ENCODE data around the gene CYP3A7.
"Not testable (repeated sequence)": the region's sequence is repeated elsewhere in the genome, so short reads cannot be mapped to it uniquely, and the experiment has no call there.

Gene CYP3A7

DNA sequence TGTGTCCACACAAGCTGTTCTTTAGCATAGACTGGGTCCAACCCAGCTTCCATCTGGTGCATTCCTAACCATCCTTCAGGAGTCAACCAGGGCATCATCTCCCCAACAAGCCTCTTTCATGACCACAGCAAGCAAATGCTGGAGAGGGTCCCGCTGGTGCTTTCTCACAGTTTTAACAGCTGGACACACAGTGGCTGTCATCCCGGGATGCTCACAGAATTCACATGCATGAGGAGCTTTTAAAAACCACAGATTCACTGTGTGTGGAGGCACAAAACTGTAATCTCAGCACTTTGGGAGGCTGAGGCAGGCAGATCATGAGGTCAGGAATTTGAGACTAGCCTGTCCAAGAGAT is 6.4 kb upstream of the CYP3A7 start:
- no peak for DNase-seq (ENCODE audit: low spot score)

DNA sequence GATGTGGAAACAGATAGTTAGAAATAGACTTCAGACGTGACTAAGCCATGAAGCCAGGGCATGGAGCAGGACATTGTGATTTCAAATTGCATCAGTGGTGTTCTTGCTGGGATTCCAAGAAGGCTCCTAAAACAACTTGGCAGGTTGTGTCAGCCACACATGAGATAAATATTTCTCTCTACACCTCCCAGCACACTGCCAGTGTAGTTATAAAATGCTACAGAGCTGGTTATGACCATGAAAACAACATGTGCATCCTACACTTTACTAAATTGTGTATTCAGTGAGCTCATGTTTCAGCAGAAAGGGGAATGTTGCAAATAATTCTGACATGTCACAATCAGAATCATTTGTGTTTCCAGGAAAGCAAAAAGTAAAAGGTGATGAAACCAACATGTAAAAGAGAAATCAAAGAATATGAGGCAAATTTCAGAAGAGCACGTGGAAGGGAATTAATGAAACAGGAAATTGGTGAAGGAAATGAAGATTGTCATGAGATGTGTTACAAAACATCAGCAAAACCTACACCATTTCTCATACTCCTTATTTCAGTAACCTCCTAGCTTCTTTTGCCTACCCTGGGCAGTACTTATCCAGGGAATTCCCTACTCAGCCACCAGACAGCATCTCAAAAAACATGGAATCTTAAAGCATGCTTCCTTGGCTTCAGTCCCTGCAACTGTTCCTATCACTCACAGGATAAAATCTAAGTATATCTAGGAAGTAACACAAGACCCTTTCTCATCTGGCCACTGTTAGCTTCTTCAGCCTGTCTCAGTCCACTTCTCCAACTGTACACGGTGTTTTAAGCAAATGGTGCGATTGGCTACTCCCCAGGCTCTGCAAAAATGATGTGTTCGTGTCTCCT is 5.8 kb upstream of the CYP3A7 start:
- DNase-seq (ENCODE audit: low spot score) = no peak

DNA sequence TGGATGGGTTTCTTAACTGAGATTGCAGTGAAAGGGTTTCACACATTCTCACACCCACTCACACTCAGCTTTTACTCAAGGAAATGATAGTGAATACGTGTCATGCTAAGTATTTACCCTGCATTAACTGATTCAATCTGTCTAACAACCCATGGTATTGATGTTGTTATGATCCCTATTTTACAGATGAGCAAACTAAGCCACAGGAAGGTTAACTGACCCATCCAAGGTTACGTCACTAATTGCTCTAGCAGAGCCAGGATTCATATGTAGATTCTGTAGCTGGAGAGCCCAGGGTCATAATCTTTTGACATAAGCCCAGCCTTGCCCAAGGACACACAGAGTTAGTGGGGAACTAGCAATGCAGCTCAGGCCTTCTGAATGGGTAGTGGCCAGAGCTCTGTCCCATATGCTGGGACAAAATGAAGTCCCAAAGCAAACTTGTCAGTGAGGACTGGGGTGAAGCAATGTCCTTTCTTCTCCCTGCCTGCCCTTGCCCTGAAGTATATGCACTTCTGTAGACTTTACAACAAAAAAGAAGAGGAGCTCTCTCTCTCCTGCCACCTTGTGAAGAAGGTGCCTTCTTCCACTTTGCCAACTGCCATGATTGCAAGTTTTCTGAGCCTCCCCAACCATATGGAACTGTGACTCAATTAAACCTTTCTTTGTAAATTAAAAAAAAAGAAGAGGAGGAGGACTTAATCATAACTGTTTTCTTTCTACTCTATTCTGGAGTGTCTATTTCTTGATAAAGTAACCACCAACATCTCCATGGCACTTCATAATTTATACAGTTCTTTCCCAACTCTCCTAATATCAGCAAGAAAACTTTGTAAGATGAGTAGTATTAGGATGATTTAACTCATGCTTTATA is 4.9 kb upstream of the CYP3A7 start:
- DNase-seq (ENCODE audit: low spot score) = no peak

DNA sequence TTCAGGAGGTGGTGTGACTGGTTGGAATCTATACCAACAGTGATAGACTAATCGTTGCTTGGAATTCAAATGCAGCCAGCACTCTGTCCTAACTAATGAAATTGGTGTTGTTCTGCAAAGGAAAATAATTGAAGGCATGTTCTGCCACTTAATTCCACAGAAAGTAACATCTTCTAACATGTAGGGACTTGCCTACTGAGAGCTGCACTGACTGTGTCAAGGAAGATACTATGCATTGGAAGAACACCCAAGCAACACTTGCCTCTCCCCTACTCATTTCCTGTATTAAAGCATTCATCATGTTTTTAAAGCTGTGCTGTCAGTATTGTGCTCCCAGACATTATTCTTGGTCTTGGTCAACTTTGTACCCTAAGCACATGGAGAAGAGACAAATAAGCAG is 2.7 kb upstream of the CYP3A7 start:
- DNase-seq (ENCODE audit: low spot score) = no peak

DNA sequence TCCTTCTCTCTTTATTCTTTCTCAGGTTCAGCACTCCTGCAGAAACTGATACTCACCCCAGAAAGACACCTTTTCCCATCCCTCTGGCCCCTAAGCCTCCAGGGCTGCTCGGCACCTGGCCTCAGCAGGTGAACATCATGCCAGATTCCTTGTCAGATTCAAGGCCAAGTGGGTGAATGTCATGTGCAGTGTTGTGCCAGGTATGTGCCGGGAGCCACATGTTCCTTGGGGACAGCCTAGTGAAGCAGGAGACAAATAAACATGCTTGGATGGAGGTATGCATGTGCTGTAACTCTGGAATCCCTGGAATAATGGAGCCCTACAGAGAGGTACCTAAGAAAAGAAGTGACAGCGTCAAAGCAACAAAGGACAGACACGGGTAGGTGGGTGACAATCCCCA is 1.7 kb upstream of the CYP3A7 start:
- DNase-seq (ENCODE audit: low spot score) = not testable (repeated sequence)

DNA sequence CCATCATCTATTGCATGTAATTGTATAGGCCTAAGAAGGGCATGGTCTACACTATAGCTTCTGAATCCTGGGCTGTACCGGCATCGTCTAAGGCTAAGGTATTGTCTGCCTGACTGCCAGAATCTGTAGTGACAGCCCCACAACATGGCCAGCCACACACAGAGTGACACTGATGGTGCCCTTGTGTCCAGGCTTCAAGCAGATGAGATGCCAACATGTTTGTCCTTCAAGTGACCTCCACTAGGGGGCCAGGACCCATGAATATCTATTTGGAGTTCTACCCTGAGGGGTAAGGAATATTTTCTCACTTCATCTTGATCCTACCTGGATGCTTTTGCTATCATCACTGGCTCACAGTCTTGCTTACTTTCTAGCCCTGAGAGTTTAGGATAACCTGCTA is 1.5 kb downstream of the CYP3A7 start:
- no peak for DNase-seq (ENCODE audit: low spot score)

DNA sequence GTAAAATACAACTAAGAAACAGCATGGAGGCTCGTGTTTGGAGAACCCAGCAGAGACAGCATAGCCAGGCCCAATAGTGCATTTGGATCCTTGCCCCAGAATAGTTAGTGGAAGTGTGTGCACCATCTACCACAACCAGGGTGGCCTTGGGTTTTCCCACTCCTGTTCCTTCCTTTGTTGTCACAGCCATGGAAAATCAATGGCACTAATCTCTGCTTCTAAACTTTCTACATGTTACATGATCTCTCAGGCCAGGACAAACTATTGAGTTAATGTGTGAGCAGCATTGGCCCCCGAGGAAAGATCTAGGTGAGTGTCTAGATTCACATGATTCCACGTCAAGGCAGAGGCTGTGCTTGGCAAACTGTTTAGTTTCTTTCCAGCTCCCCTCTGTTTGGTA is 2.0 kb downstream of the CYP3A7 start:
- DNase-seq (ENCODE audit: low spot score) = no peak

DNA sequence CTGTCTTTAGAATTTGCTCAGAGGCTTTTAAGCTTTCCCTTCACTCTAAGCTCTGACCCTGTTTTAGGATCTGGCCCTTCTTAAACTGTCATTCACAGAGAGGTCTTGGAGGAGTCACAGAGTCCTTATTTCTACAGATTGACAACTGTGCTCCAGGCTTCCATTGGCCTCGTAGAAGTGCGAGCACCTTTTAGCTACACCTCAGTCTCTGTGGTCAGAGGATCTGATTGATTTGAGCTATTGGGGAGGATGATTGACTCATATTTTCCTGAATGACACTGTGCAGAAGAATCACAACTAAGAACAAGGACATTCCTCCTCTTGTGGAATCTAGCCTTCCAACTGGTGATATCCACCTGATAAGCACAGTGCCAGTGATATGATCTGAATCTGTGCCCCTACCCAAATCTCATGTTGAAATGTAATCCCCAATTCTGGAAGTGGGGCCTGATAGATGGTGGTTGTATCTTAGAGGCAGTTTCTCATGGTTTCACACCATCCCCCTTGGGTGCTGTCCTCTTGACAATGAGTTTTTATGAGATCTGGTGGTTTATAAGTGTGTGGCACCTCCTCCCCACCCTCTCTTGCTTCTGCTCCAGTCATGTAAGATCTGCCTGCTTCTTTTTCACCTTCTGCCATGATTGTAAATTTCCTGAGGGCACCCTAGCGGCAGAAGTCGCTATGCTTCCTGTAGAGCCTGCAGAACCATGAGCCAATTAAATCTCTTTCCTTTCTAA is 3.2 kb downstream of the CYP3A7 start:
- no peak for DNase-seq (ENCODE audit: low spot score)

DNA sequence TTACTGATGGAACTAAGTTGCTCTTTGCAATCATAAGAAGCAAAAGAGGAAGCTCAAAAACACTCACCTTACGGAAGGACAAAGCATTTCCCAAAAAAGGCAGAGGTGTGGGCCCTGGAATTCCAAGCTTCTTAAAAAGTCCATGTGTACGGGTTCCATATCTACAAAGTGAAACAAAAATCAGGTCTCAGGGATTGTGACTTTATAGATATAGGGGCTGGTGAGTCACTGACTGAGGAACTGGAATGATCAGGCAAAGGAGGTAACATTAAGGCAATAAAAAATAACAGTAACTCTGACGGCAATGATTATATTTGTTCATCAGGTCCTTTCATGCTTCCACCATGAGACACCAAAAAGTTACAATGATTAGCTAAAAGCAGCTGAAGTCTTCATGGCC is 4.0 kb downstream of the CYP3A7 start:
- DNase-seq (ENCODE audit: low spot score) = no peak

DNA sequence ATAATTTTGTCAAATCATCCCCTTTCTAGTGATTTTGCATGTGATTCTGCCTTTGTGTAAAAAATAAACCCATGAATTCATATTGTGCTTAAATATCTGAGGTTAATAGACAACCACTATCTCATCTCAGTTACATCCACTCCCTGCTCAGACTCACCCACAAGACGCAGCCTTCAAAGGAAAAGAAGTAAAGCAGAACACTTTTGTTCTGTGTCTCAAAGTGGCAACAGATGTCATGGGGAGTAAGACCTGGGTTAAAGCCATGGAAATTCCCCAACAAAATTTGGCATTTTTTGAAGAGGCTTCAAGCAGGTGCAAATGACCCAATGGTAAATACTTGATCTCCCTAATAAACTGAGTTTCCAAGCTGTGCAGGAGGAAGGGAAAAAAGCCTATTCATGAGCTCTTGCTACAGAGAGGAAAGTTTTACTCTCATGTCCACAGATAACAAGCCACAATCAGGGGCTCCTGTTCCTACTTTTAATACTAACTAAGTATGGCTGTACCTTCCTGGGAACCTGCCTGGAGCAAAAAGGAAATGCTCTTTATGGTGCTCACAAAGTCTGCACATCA is 4.7 kb downstream of the CYP3A7 start:
- no peak for DNase-seq (ENCODE audit: low spot score)

DNA sequence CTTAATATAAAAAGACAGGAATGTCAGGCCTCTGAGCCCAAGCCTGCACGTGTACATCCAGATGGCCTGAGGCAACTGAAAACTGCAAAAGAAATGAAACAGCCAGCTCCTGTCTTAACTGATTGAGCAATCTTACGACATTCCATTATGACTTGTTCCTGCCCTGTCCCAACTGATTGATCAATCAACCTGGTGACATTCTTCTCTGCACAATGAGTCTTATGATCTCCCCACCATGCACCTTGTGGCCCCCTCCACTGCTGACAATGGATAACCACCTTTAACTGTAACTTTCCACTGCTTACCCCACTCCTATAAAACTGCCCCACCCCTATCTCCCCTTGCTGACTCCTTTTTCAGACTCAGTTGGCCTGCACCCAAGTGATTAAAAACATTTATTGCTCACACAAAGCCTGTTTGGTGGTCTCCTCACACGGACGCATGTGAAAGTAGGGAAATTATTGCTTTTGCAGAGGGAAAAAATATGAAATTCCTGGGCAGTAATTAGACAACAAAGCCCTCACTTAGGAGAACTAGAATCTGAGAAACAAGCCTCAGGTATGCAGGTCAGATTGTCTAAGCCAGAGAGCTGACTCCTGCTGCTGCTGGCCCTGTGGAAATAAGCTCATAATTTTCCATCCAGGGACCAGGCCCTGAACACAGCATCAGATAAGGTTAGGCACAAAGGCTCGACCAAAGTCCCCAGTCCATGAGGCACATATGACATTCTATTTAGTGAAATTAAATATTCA is 5.3 kb downstream of the CYP3A7 start:
- DNase-seq (ENCODE audit: low spot score) = no peak

DNA sequence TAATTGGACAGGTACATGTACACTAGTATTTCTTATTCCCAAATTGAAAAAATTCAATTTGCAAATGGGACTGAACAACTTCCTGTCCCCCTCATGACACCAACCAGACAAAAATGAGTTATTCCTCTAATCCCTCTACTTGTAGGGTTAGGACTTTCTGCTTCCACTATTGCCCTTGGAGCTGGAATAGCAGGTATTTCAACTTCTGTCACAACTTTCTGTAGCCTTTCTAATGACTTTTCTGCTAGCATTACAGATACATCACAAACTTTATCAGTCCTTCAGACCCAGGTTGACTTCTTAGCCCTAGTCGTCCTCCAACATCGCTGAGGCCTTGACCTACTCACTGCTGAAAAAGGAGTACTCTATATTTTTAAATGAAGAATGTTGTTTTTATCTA is 6.4 kb downstream of the CYP3A7 start:
- DNase-seq (ENCODE audit: low spot score) = no peak

DNA sequence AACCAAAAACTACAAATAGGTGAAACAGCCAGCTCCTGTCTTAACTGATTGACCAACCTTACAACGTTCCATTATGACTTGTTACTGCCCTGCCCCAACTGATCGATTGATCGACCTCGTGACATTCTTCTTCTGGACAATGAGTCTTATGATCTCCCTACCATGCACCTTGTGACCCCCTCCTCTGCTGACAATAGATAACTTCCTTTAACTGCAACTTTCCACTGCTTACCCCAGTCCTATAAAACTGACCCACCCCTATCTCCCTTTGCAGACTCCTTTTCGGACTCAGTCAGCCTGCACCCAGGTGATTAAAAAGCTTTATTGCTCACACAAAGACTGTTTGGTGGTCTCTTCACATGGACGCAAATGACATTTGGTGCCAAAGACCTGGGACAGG is 11.8 kb downstream of the CYP3A7 start:
- DNase-seq (ENCODE audit: low spot score) = not testable (repeated sequence)

DNA sequence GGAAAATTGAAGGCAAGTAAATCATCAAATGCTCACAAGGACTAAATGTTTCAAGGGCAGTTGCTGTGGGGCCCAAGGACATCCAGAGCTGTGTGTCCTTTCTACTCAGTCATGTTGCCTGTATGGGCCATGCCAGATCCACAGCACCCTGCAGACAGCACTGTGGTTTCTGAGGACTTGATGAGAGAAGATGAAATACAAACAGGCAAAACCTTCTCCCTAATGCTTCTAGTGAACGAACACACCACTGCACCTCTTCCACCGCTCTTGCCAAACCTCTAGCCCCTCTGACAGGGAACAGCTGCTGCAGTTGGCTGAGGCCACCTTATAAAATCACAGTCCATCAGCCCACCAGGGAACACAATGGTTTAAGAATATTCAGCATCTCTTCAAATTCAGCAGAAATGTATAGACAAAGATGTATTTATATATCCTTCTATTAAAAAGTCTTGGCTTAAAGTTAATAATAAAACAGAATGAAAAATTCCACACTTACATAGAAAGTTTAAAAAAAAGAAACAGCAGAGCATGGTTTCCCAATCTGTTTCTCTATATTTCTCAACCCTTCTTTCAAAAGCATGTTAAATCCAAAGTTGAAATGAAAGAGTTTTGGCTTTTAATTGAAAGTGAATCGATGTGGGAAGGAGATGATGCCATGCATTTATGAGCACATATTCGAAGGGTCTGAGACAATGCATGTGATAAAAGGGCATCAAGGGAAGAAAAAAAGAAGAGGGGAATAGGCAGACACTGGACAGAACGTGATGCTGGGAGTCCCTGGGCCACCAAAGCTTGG is 14.0 kb downstream of the CYP3A7 start:
- no peak for DNase-seq (ENCODE audit: low spot score)

DNA sequence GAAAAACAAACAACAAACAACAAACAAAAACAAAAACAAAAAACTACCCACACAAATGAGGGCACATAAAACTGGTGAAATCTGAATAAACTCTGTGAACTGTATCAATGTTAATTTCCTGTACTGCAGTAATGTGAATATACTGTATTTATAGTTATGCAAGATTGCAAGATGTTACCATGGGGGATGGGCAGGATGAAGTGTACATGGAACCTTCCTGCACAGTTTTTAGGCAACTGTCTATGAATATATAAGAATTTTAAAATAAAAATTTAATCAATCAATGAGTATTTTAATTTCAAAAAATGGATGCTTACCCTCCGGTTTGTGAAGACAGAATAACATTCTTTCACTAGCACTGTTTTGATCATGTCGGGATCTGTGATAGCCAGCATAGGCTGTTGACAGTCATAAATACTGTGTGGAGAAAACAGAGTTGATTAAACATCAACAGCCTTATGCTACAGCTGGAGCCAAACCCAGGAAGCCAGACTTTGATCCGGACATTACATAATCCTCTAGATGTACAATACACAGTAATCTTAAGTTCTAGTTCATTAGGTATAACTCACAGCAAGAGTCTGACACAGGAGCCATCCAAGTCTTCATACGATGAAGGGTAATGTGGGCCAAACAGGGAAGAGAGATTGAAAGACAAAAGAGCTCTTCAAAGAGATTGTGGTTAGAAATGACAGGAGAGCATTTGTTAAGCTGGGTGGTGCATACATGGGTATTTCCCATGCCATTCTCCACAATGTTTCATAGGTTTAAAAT is 14.8 kb downstream of the CYP3A7 start:
- no peak for DNase-seq (ENCODE audit: low spot score)

DNA sequence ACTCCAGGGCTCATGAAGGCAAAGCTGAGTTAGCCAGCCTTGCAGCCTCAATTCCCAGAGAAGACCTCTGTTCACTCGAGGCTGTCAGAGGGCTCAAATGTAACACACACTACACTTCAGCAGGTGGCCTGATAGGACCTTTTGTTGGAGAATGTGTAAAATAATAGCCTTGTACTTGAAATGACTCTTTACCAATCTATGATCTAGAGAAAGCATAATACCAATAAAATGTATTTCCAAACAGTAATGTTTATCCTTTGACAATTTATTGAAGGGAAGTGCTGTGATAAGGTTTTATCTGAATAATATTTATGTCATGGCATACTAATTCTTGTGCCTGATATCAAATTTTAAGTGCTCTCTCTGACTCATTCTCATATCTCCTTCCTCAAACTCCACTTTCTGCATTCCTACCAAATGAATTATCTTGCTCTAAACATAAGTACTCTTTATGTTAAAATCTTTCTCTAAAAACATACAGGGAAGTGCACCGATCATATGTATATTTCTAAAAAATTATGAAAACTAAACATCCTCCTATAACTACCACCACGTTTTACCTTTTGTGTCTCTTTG is 20.9 kb downstream of the CYP3A7 start:
- DNase-seq (ENCODE audit: low spot score) = no peak

DNA sequence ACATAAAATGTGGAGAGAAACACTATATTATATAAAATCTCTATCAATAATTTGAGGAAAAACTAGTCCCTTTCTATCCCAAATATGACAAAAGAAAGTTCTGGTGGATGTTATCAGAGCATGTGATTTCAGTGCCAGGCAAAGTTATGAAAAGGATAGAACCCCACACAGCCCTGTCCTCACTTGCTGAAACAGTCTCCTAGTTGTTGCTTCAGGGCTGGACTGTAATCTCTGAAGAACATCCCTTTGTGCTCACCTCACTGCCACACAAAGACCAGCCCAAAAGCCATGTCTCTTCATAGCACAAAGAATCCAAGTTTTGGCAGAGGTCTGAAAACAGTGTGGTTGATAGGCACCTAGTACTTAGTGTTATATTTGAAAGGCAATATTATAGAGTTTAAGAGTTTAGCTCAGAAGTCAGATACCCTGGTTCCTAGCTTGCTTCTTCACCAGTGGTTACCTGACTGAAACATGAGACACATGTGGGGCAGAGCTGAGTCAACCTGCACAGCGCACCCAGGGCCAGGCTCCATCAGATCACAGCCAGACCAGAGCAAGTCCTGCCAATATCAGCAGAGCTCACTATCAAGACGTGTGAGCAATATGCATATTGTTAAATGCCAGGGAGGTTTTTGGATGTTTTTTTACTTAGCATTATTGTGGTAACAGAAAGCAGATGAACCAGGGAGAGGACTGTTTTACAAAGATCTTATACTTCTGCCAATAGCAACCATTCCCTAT is 25.0 kb downstream of the CYP3A7 start:
- no peak for DNase-seq (ENCODE audit: low spot score)

DNA sequence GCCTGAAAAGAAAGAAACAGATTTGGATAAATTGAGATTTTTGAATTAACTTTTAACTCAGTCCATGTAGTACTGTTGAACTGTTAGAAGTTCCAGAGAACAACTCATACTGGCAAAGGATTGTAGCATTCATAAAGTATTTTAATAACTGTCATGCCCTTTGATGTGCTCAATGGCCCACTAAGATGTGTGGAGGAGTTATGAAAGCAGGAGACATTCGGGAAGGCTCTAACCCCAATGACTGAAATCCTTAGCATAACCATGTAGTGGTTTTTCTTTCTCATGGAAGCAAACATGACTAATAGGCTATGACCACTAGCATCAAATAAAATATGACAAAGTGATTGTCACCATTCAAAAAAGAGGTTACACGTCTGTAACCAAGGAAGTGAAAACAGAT is 25.7 kb downstream of the CYP3A7 start:
- no peak for DNase-seq (ENCODE audit: low spot score)

DNA sequence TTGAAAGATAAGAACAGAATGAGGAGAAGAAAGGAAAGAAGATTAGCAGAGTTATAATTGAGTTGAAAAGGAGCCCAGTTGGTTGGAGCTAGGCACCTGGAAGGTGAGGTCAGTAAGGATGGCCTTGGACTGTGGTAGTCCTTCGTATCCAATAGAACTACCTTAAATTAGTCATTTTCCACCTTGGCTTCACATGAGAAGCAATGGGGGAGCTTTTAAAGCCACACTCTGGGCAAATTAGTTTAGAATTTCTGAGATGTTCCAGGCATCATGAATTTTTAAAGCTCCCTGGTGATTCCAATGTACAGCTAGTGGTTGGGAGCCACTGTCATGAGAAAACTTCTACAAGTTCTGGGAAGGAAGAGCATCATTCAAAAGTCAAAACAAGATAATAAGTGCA is 27.9 kb downstream of the CYP3A7 start:
- no peak for DNase-seq (ENCODE audit: low spot score)

Measured in germinal center (tissue), 1 donor.